Loucy (cell line): ENCODE data around the gene KDM3A.

Source experiments
- CTCF ChIP-seq: fragments of 200-600 bp; sonication (generic); conservative IDR thresholded peaks from 2 replicates; pipeline ENCODE4 v1.5.1; 2014; ENCODE audit warnings: mild to moderate bottlenecking, antibody characterized with exemption, low read length
- EZH2phosphoT487 ChIP-seq: fragments of 200-600 bp; IDR thresholded peaks from 2 replicates; pipeline ENCODE4 v1.6.1; 2018; ENCODE audit warnings: antibody characterized with exemption, mild to moderate bottlenecking, moderate library complexity, borderline replicate concordance

DNA sequence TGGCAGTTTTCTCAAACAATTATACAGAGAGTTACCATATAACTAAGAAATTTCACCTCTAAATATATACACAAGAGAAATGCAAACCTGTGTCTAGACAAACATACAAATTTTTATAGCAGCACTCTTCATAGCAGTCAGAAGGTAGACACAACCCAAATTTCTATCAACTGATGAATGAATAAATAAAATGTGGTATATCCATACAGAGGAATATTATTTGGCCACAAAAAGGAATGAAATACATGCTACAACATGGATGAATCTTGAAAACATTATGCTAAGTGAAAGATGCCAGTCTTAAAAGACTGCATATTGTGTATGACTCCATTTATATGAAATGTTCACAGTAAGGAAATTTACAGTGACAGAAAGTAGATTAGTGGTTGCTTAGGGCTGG, 30.6 kb upstream of the KDM3A start:
- TF ChIP-seq CTCF: no peak
- no peak for TF ChIP-seq EZH2phosphoT487
